ENCODE results near the gene EEF2K. TPM values are rescaled to one million over a fixed set of nuclear protein-coding genes. Genes with fewer than 3 reads are reported as not detected.

EEF2K gene
- total RNA-seq, 5 donors from 2014 or later (not counting 1 experiment from before 2014, with no cell fraction given) = 15.5 to 21.5 (median 21.0) TPM

- Mint-ChIP-seq H3K4me1 (peaks cover 42 to 45% (median 42%) of the 10 kb centered on the region in 3 donors), H3K27me3 (peaks cover 0 to 4% of the 10 kb centered on the region in 2 donors), H3K4me3 (peak overlapping the region; percentile 94 to 95 (median 94)), H3K9me3 (no peaks in the 10 kb centered on the region), H3K27ac (peak overlapping the region; percentile 87 to 96), H3K36me3 (peaks cover 6% of the 10 kb centered on the region)
- Histone ChIP-seq H3K9me3 (no peaks in the 10 kb centered on the region), H3K27me3 (replicated peaks in 1 of 2; ENCODE audit: control insufficient read depth in 2 of 2, extremely low read depth in 1 of 2, insufficient read depth in 2 of 2, low read length in 1 of 2) (peaks cover 0 to 5% of the 10 kb centered on the region in 2 experiments), H3K36me3 (ENCODE audit: control insufficient read depth in 2 of 2, extremely low read depth in 1 of 2, insufficient read depth in 1 of 2, low read length in 1 of 2) (peaks cover 0 to 9% of the 10 kb centered on the region in 2 donors), H3K4me3 (ENCODE audit: control insufficient read depth in 1 of 2, extremely low read depth in 1 of 2, low read length in 1 of 2) (peak overlapping the region; percentile 46 to 88), H3K4me1 (ENCODE audit: control insufficient read depth in 1 of 2, extremely low read depth in 1 of 2, insufficient read depth in 2 of 2, low read length in 2 of 2) (peaks cover 10 to 45% of the 10 kb centered on the region in 2 experiments), H3K27ac (ENCODE audit: low read length) (peak overlapping the region; percentile 22)
- ATAC-seq (replicated peaks in 1 of 4) (peak in 1 of 4 experiments; percentile 0), DNase-seq (peak in 1 of 35 experiments; percentile 16)
- ChIA-PET CTCF (interaction anchor here (0.6 to 3.5 kb wide), 14 partner anchors 18 to 1505 kb away, joined by 3 to 23 read pairs (median 4); no protein-coding TSS in a partner anchor), POLR2A (interaction anchor here (0.5 to 2.8 kb wide), 6 partner anchors 88 to 362 kb away, joined by 3 to 27 read pairs (median 10); no protein-coding TSS in a partner anchor)
- WGBS (ENCODE audit: insufficient coverage) = 0% methylated on average over 8 of the region's 17 CpGs
These were observed 90.4 kb downstream of the EEF2K start for GRCh38 chr16:22296225-22297113.

DNA sequence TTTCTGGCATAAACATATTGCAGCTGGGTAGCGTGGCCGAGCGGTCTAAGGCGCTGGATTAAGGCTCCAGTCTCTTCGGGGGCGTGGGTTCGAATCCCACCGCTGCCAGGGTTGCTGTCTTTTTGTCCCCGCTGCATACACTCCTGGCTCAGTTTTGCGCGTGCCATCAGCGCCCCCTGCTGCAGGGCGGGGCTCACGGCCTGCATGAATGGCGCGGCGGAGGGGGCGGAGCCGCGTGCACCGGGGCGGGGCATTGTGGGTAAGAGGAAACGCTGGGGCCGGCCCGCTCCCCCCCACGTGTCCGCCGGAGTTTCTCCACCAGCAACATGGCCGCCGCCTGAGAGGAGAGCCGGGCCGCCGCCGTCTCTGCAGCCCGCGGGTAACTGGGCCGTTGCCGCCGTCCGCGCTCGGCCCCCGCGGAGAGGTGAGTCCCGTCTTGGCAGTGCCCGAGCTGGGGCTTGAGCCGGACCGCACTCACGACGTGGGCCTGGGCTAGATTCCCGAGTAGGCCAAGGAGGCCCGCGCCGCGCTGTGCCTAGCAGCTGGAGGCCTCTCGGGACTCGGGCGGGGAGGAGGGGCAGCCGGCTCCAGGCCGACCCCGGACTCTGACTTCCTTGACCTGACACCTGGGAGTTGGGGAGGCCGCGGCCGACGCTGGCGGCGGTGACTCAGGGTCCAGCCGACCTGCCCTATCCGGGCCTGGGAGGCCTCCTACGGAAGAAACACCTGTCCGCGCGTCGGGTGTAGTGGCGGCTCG, 91.2 kb downstream of the EEF2K start, which contains the start of gene POLR3E:
Gene POLR3E (plus strand): TSS at position 296 of the 757 bp plus-strand sequence. CDS start 5,560 bp downstream, outside the sequence.
- CTCF ChIA-PET = interaction anchor here in 1 of 2 donors (0.6 to 3.5 kb wide), 11 partner anchors 18 to 290 kb away, joined by 3 to 23 read pairs (median 3); no protein-coding TSS in a partner anchor
- peaks cover 10 to 45% of the 10 kb centered on the region in 2 experiments for H3K4me1 ChIP-seq (ENCODE audit: control insufficient read depth in 1 of 2, extremely low read depth in 1 of 2, insufficient read depth in 2 of 2, low read length in 2 of 2)
- peak within 1 kb of the TSS; percentile 96 for H3K27ac ChIP-seq (ENCODE audit: low read length)
- Mint-ChIP-seq H3K4me3 (peak within 1 kb of the TSS; percentile 94 to 95 (median 94)), H3K36me3 (peaks cover 10% of the 10 kb centered on the region), H3K27me3 (peaks cover 0 to 4% of the 10 kb centered on the region in 2 donors), H3K4me1 (peaks cover 46 to 49% (median 48%) of the 10 kb centered on the region in 3 donors), H3K9me3 (no peaks in the 10 kb centered on the region), H3K27ac (peak within 1 kb of the TSS; percentile 94 to 96)
- peaks cover 0 to 14% of the 10 kb centered on the region in 2 donors for H3K36me3 ChIP-seq (ENCODE audit: control insufficient read depth in 2 of 2, extremely low read depth in 1 of 2, insufficient read depth in 1 of 2, low read length in 1 of 2)
- ATAC-seq (replicated peaks in 1 of 4) (peak; percentile 75 to 94 (median 91)), DNase-seq (peak; percentile 96 to 100 (median 100))
- H3K9me3 ChIP-seq = no peaks in the 10 kb centered on the region
- peaks cover 0 to 5% of the 10 kb centered on the region in 2 experiments for H3K27me3 ChIP-seq (replicated peaks in 1 of 2; ENCODE audit: control insufficient read depth in 2 of 2, extremely low read depth in 1 of 2, insufficient read depth in 2 of 2, low read length in 1 of 2)
- POLR2A ChIA-PET = interaction anchor here in 1 of 2 donors (0.6 to 2.8 kb wide), 5 partner anchors 19 to 362 kb away, joined by 3 to 27 read pairs (median 8); no protein-coding TSS in a partner anchor
- under 1% methylated on average over 75 of the region's 76 CpGs for WGBS (ENCODE audit: insufficient coverage)
- H3K4me3 ChIP-seq (ENCODE audit: control insufficient read depth in 1 of 2, extremely low read depth in 1 of 2, low read length in 1 of 2) = peak within 1 kb of the TSS; percentile 88 to 92

GRCh38 chr16:22297871-22298733, 92.0 kb downstream of the EEF2K start:
- WGBS (ENCODE audit: insufficient coverage) = 1% methylated on average over 25 of the region's 39 CpGs
- Mint-ChIP-seq H3K4me1 (peaks cover 51 to 55% (median 55%) of the 10 kb centered on the region in 3 donors), H3K27me3 (peaks cover 0 to 4% of the 10 kb centered on the region in 2 donors), H3K27ac (peak overlapping the region; percentile 94 to 96), H3K9me3 (no peaks in the 10 kb centered on the region), H3K36me3 (peaks cover 12% of the 10 kb centered on the region), H3K4me3 (peak overlapping the region; percentile 94 to 95 (median 94))
- Histone ChIP-seq H3K4me1 (ENCODE audit: control insufficient read depth in 1 of 2, extremely low read depth in 1 of 2, insufficient read depth in 2 of 2, low read length in 2 of 2) (peaks cover 10 to 45% of the 10 kb centered on the region in 2 experiments), H3K27me3 (replicated peaks in 1 of 2; ENCODE audit: control insufficient read depth in 2 of 2, extremely low read depth in 1 of 2, insufficient read depth in 2 of 2, low read length in 1 of 2) (peaks cover 0 to 1% of the 10 kb centered on the region in 2 experiments), H3K4me3 (ENCODE audit: control insufficient read depth in 1 of 2, extremely low read depth in 1 of 2, low read length in 1 of 2) (peak overlapping the region; percentile 88 to 92), H3K9me3 (no peaks in the 10 kb centered on the region), H3K27ac (ENCODE audit: low read length) (peak overlapping the region; percentile 96), H3K36me3 (ENCODE audit: control insufficient read depth in 2 of 2, extremely low read depth in 1 of 2, insufficient read depth in 1 of 2, low read length in 1 of 2) (peaks cover 0 to 20% of the 10 kb centered on the region in 2 donors)
- ChIA-PET POLR2A (interaction anchor here (0.5 to 2.8 kb wide), 4 partner anchors 36 to 304 kb away, joined by 4 to 27 read pairs (median 9); no protein-coding TSS in a partner anchor), CTCF (interaction anchor here in 1 of 2 donors (1.0 to 3.5 kb wide), 5 partner anchors 20 to 111 kb away, joined by 3 to 23 read pairs (median 4); no protein-coding TSS in a partner anchor)
- DNase-seq (peak; percentile 48 to 91 (median 81)), ATAC-seq (replicated peaks in 1 of 4) (peak; percentile 11 to 67 (median 14))

DNA sequence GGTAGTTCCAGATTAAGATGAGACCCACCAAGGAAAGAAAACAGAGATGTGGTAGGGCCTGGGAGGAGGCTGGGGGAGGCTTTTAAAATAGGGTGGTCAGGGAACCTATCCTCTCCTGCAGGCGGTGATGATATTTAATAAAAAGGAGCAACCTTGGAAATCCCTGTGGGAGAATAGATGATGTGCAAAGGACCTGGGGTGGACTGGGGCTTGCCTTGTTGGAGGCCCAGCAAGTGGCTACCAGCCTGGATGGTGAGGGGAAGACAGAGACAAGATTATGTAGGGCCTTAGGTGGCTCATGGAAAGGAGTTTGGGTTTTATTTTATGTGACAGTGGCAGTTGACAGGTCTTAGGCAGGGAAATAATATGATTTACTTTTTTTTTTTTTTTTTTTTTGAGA, 93.0 kb downstream of the EEF2K start:
- Mint-ChIP-seq H3K9me3 (no peaks in the 10 kb centered on the region), H3K4me1 (peaks cover 55 to 58% (median 57%) of the 10 kb centered on the region in 3 donors), H3K27me3 (peaks cover 0 to 4% of the 10 kb centered on the region in 2 donors), H3K4me3 (peak overlapping the region; percentile 94 to 95 (median 94)), H3K27ac (peak overlapping the region; percentile 94 to 96), H3K36me3 (peaks cover 17% of the 10 kb centered on the region)
- no peaks in the 10 kb centered on the region for H3K27me3 ChIP-seq (replicated peaks in 1 of 2; ENCODE audit: control insufficient read depth in 2 of 2, extremely low read depth in 1 of 2, insufficient read depth in 2 of 2, low read length in 1 of 2)
- 88% methylated on average over 1 of the region's 1 CpG for WGBS (ENCODE audit: insufficient coverage)
- peaks cover 0 to 28% of the 10 kb centered on the region in 2 donors for H3K36me3 ChIP-seq (ENCODE audit: control insufficient read depth in 2 of 2, extremely low read depth in 1 of 2, insufficient read depth in 1 of 2, low read length in 1 of 2)
- ChIA-PET CTCF (interaction anchor here (0.6 to 3.5 kb wide), 8 partner anchors 104 to 698 kb away, joined by 4 to 23 read pairs (median 8); no protein-coding TSS in a partner anchor), POLR2A (interaction anchor here (0.5 to 2.8 kb wide), 5 partner anchors 10 to 346 kb away, joined by 5 to 27 read pairs (median 6); no protein-coding TSS in a partner anchor)
- peak overlapping the region in 1 of 2 donors; percentile 92 for H3K4me3 ChIP-seq (ENCODE audit: control insufficient read depth in 1 of 2, extremely low read depth in 1 of 2, low read length in 1 of 2)
- peak overlapping the region; percentile 96 for H3K27ac ChIP-seq (ENCODE audit: low read length)
- DNase-seq (no peak), ATAC-seq (replicated peaks in 1 of 4) (no peak)
- H3K4me1 ChIP-seq (ENCODE audit: control insufficient read depth in 1 of 2, extremely low read depth in 1 of 2, insufficient read depth in 2 of 2, low read length in 2 of 2) = peaks cover 10 to 45% of the 10 kb centered on the region in 2 experiments
- H3K9me3 ChIP-seq = no peaks in the 10 kb centered on the region

DNA sequence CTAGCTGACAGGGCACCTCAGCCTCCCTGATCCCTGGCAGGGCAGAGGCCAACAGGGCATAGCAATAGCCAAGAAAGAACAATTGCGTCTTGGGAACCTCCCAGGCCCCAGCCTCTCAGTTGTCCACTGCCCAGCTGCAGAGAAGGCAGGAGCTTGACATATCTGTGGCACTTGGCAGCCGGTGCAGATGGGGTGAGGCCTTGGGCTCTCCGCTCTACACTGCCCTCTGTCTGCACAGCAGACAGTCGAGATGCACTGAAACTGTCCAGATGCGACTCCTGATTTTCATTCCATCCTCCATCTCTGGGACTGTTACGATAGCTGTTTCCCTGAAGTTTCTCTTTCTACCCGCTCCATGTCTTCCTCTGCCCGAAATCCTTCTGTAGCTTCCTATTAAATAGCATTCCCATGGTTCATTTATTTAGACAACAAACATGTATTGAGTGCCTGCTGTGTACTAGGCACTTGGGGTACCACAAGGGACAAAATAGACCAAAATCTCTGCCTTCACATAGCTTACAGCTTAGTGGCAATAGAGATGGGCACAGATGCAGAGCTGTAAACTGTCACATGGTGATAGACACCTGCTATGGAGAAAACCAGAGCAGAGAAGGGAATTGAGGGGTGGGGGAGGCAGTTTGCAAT, 94.5 kb downstream of the EEF2K start:
- Mint-ChIP-seq H3K9me3 (no peaks in the 10 kb centered on the region), H3K27me3 (peaks cover 0 to 4% of the 10 kb centered on the region in 2 donors), H3K4me3 (peak overlapping the region in 1 of 3 donors; percentile 42), H3K36me3 (peaks cover 26% of the 10 kb centered on the region), H3K4me1 (peaks cover 62 to 67% (median 65%) of the 10 kb centered on the region in 3 donors), H3K27ac (peak overlapping the region; percentile 40 to 45)
- Histone ChIP-seq H3K27ac (ENCODE audit: low read length) (no peak overlapping the region), H3K9me3 (no peaks in the 10 kb centered on the region), H3K4me1 (ENCODE audit: control insufficient read depth in 1 of 2, extremely low read depth in 1 of 2, insufficient read depth in 2 of 2, low read length in 2 of 2) (peaks cover 10 to 45% of the 10 kb centered on the region in 2 experiments), H3K27me3 (replicated peaks in 1 of 2; ENCODE audit: control insufficient read depth in 2 of 2, extremely low read depth in 1 of 2, insufficient read depth in 2 of 2, low read length in 1 of 2) (no peaks in the 10 kb centered on the region), H3K4me3 (ENCODE audit: control insufficient read depth in 1 of 2, extremely low read depth in 1 of 2, low read length in 1 of 2) (no peak overlapping the region), H3K36me3 (ENCODE audit: control insufficient read depth in 2 of 2, extremely low read depth in 1 of 2, insufficient read depth in 1 of 2, low read length in 1 of 2) (peaks cover 6 to 41% of the 10 kb centered on the region in 2 donors)
- peak in 31 of 35 experiments; percentile 9 to 61 (median 37) for DNase-seq
- no peak for ATAC-seq (replicated peaks in 1 of 4)
- WGBS (ENCODE audit: insufficient coverage) = 63% methylated on average over 8 of the region's 8 CpGs
- ChIA-PET CTCF (interaction anchor here (0.6 to 1.6 kb wide), 9 partner anchors 10 to 793 kb away, joined by 3 to 10 read pairs (median 4); partner anchors contain the start of gene UQCRC2 (in 1 of the 2)), POLR2A (interaction anchor here (0.5 to 0.6 kb wide), 3 partner anchors 69 to 654 kb away, joined by 3 to 4 read pairs (median 3); no protein-coding TSS in a partner anchor)
